ENCODE results near the gene TUB.

TUB gene

GRCh38 chr11:8069771-8070170 is 11.2 kb upstream of the TUB start:
- DNase-seq, result no peak

- DNase-seq, result peak; percentile 56
Measured at GRCh38 chr11:8070417-8071115, 10.4 kb upstream of the TUB start.

GRCh38 chr11:8071616-8072581 is 9.1 kb upstream of the TUB start:
- DNase-seq, result no peak

- DNase-seq, result no peak
Measured at GRCh38 chr11:8075119-8075726, 5.8 kb upstream of the TUB start.

- no peak for DNase-seq
Measured at GRCh38 chr11:8079111-8079675, 1.8 kb upstream of the TUB start.

GRCh38 chr11:8080069-8080670 is 841 bp upstream of the TUB start:
- DNase-seq, result no peak

- no peak for DNase-seq
Measured at GRCh38 chr11:8081591-8082250, 710 bp downstream of the TUB start.

- DNase-seq, result no peak
Measured at GRCh38 chr11:8082391-8083087, 1.5 kb downstream of the TUB start.

- no peak for DNase-seq
Measured at GRCh38 chr11:8083088-8083395, 2.0 kb downstream of the TUB start.

- peak; percentile 40 for DNase-seq
Measured at GRCh38 chr11:8083871-8084281, 2.9 kb downstream of the TUB start.

GRCh38 chr11:8084352-8084751 is 3.3 kb downstream of the TUB start:
- DNase-seq, result no peak

- DNase-seq, result no peak
Measured at GRCh38 chr11:8085011-8085645, 4.1 kb downstream of the TUB start.

- no peak for DNase-seq
Measured at GRCh38 chr11:8086001-8086479, 5.0 kb downstream of the TUB start.

- DNase-seq, result no peak
Measured at GRCh38 chr11:8086571-8086970, 5.6 kb downstream of the TUB start.

GRCh38 chr11:8087185-8087584 is 6.2 kb downstream of the TUB start:
- no peak for DNase-seq

GRCh38 chr11:8087756-8088155 is 6.7 kb downstream of the TUB start:
- no peak for DNase-seq

- DNase-seq, result no peak
Measured at GRCh38 chr11:8089791-8090510, 8.9 kb downstream of the TUB start.

- DNase-seq, result peak; percentile 53
Measured at GRCh38 chr11:8090756-8091155, 9.7 kb downstream of the TUB start.

- no peak for DNase-seq
Measured at GRCh38 chr11:8091721-8092120, 10.7 kb downstream of the TUB start.
